RWPE1 (cell line): ENCODE results near the gene NUCKS1.
"Not testable (repeated sequence)": the region's sequence is repeated elsewhere in the genome, so short reads cannot be mapped to it uniquely, and the experiment has no call there.

Experiments used
- CTCF ChIA-PET: fragments of 350-600 bp; sonication (Branson Sonifier 250); formaldehyde crosslinking; extraction: SDS; loops from one replicate; lab custom pipeline; 2021; lab: Yijun Ruan, JAX
- POLR2A ChIA-PET: fragments of 400-600 bp; formaldehyde crosslinking; extraction: SDS; loops from one replicate; lab custom pipeline; 2020; ENCODE audit warnings: antibody characterized with exemption; ENCODE audit not compliant: low non-redundant PET; lab: Yijun Ruan, JAX
- DNase-seq: peaks from one replicate; pipeline ENCODE4 v3.0.0; 2012; ENCODE audit warnings: low spot score
- H3K27ac ChIP-seq: fragments of 450-650 bp; 2 replicates; pipeline ENCODE4 v1.5.1; 2017
- CTCF ChIP-seq: fragments of 450-650 bp; conservative IDR thresholded peaks from 2 replicates; pipeline ENCODE4 v1.5.1; 2017; ENCODE audit warnings: low read depth, mild to moderate bottlenecking

NUCKS1 gene

GRCh38 chr1:205726619-205727125, 23.3 kb downstream of the NUCKS1 start:
- ChIA-PET CTCF (interaction anchor here (0.5 to 1.2 kb wide), 5 partner anchors 15 to 1559 kb away, joined by 3 read pairs; no protein-coding TSS in a partner anchor), POLR2A (no interaction called here)
- no peak for DNase-seq
- no peak for TF ChIP-seq CTCF
- no peak overlapping the region for H3K27ac ChIP-seq

GRCh38 chr1:205725514-205725913, 24.5 kb downstream of the NUCKS1 start:
- ChIA-PET POLR2A (no interaction called here), CTCF (no interaction called here)
- H3K27ac ChIP-seq = peak overlapping the region; percentile 21; the same call in 1 of the 2 replicates
- no peak for TF ChIP-seq CTCF
- DNase-seq = no peak

- POLR2A ChIA-PET = interaction anchor here (0.7 kb wide), 1 partner anchor 56 kb away, joined by 3 read pairs; no protein-coding TSS in a partner anchor
Observed at GRCh38 chr1:205720740-205721139, 29.2 kb downstream of the NUCKS1 start.

GRCh38 chr1:205719762-205720161, 30.2 kb downstream of the NUCKS1 start:
- H3K27ac ChIP-seq = no peak overlapping the region
- TF ChIP-seq CTCF = no peak
- ChIA-PET CTCF (interaction anchor here (0.7 kb wide), 1 partner anchor 138 kb away, joined by 6 read pairs; no protein-coding TSS in a partner anchor), POLR2A (no interaction called here)
- no peak for DNase-seq

More at GRCh38 chr1:205720740-205721139, 29.2 kb downstream of the NUCKS1 start:
- not testable (repeated sequence) for DNase-seq, H3K27ac ChIP-seq
- CTCF ChIA-PET = interaction anchor here (0.6 to 3.3 kb wide), 3 partner anchors 9 to 130 kb away, joined by 5 to 9 read pairs (median 6); no protein-coding TSS in a partner anchor

- TF ChIP-seq CTCF = no peak
- no peak overlapping the region for H3K27ac ChIP-seq
- no peak for DNase-seq
- ChIA-PET POLR2A (no interaction called here), CTCF (interaction anchor here (0.6 kb wide), 1 partner anchor 18 kb away, joined by 4 read pairs; no protein-coding TSS in a partner anchor)
Observed at GRCh38 chr1:205719015-205719414, 31.0 kb downstream of the NUCKS1 start.

GRCh38 chr1:205716371-205717132, 33.4 kb downstream of the NUCKS1 start:
- H3K27ac ChIP-seq = no peak overlapping the region
- no peak for TF ChIP-seq CTCF
- DNase-seq = no peak
- CTCF ChIA-PET = interaction anchor here (0.7 kb wide), 1 partner anchor 575 kb away, joined by 3 read pairs; no protein-coding TSS in a partner anchor
- POLR2A ChIA-PET = no interaction called here
